H9 (cell line): ENCODE data around the gene GLRX3. TPM values are rescaled to one million over a fixed set of nuclear protein-coding genes. Genes with fewer than 3 reads are reported as not detected.
A peak's percentile ranks its signal among the peaks of the same experiment; 100 is the strongest.

Experiments used
- DNase-seq: peaks from one replicate; pipeline ENCODE4 v3.0.0-alpha.2; 2017
- H2AFZ ChIP-seq: one replicate; pipeline ENCODE4 v1.6.1; 2013; ENCODE audit warnings: mild to moderate bottlenecking, low read length, control low read depth, moderate library complexity
- H2AK5ac ChIP-seq: 2 replicates; pipeline ENCODE4 v1.6.1; 2013; ENCODE audit warnings: low read length, control low read depth, mixed read lengths; ENCODE audit not compliant: insufficient read length
- H2BK120ac ChIP-seq: one replicate; pipeline ENCODE4 v1.6.1; 2013; ENCODE audit warnings: low read depth, mild to moderate bottlenecking, low read length, control low read depth, inconsistent platforms; ENCODE audit not compliant: poor library complexity, severe bottlenecking
- H2BK12ac ChIP-seq: 2 replicates; pipeline ENCODE4 v1.6.1; 2013; ENCODE audit warnings: low read length, control low read depth, mixed read lengths, low read depth; ENCODE audit not compliant: insufficient read length
- H2BK15ac ChIP-seq: 2 replicates; pipeline ENCODE4 v1.6.1; 2013; ENCODE audit warnings: low read depth, low read length, control low read depth
- H2BK20ac ChIP-seq: one replicate; pipeline ENCODE4 v1.6.1; 2013; ENCODE audit warnings: low read depth, mild to moderate bottlenecking, low read length, control low read depth, inconsistent platforms; ENCODE audit not compliant: poor library complexity, severe bottlenecking
- H2BK5ac ChIP-seq: 2 replicates; pipeline ENCODE4 v1.6.1; 2013; ENCODE audit warnings: low read length, control low read depth, mixed read lengths; ENCODE audit not compliant: insufficient read length
- H3K14ac ChIP-seq: 2 replicates; pipeline ENCODE4 v1.6.1; 2013; ENCODE audit warnings: low read length, control low read depth; ENCODE audit not compliant: insufficient read depth
- H3K18ac ChIP-seq: 2 replicates; pipeline ENCODE4 v1.6.1; 2013; ENCODE audit warnings: low read depth, mild to moderate bottlenecking, mixed read lengths, low read length, control low read depth; ENCODE audit not compliant: insufficient read length
- H3K23ac ChIP-seq: 2 replicates; pipeline ENCODE4 v1.6.1; 2013; ENCODE audit warnings: low read length, control low read depth, mixed read lengths, low read depth; ENCODE audit not compliant: insufficient read length
- H3K23me2 ChIP-seq: 2 replicates; pipeline ENCODE4 v1.6.1; 2013; ENCODE audit warnings: low read depth, mild to moderate bottlenecking, mixed read lengths, low read length, control low read depth; ENCODE audit not compliant: insufficient read length, poor library complexity, severe bottlenecking
- H3K27ac ChIP-seq: 2 replicates; pipeline ENCODE4 v1.5.1; 2013; ENCODE audit warnings: low read length, control low read depth, mixed read lengths, low read depth; ENCODE audit not compliant: insufficient read length
- H3K27me3 ChIP-seq: 2 replicates; pipeline ENCODE4 v1.6.1; 2013; ENCODE audit warnings: low read length, control low read depth, inconsistent platforms; ENCODE audit not compliant: insufficient read depth
- H3K4ac ChIP-seq: 2 replicates; pipeline ENCODE4 v1.6.1; 2013; ENCODE audit warnings: low read depth, mild to moderate bottlenecking, control low read depth, inconsistent platforms, low read length, moderate library complexity
- H3K4me1 ChIP-seq: 2 replicates; pipeline ENCODE4 v1.6.1; 2013; ENCODE audit warnings: low read length, control low read depth, inconsistent platforms; ENCODE audit not compliant: insufficient read depth
- H3K4me2 ChIP-seq: 2 replicates; pipeline ENCODE4 v1.6.1; 2013; ENCODE audit warnings: low read length, control low read depth, mixed read lengths; ENCODE audit not compliant: insufficient read length, insufficient read depth
- H3K56ac ChIP-seq: 2 replicates; pipeline ENCODE4 v1.6.1; 2013; ENCODE audit warnings: low read depth, mild to moderate bottlenecking, mixed read lengths, low read length, control low read depth; ENCODE audit not compliant: insufficient read length
- H3K79me1 ChIP-seq: 2 replicates; pipeline ENCODE4 v1.6.1; 2013; ENCODE audit warnings: low read depth, mild to moderate bottlenecking, moderate library complexity, low read length, control low read depth, inconsistent platforms; ENCODE audit not compliant: insufficient read depth, poor library complexity, severe bottlenecking
- H3K79me2 ChIP-seq: 2 replicates; pipeline ENCODE4 v1.6.1; 2013; ENCODE audit warnings: low read length, control low read depth, inconsistent platforms; ENCODE audit not compliant: insufficient read depth
- H3K9ac ChIP-seq: 2 replicates; pipeline ENCODE4 v1.6.1; 2013; ENCODE audit warnings: low read length, control low read depth, mixed read lengths; ENCODE audit not compliant: insufficient read length; ENCODE audit errors: extremely low read depth
- H3K9me3 ChIP-seq: one replicate; pipeline ENCODE4 v1.6.1; 2013; ENCODE audit warnings: low read depth, low read length, inconsistent platforms; ENCODE audit not compliant: control insufficient read depth
- H3T11ph ChIP-seq: one replicate; pipeline ENCODE4 v1.6.1; 2013; ENCODE audit warnings: mild to moderate bottlenecking, low read length, control low read depth, inconsistent platforms
- H4K20me1 ChIP-seq: one replicate; pipeline ENCODE4 v1.6.1; 2013; ENCODE audit not compliant: control insufficient read depth, insufficient read length, insufficient read depth
- H4K5ac ChIP-seq: 2 replicates; pipeline ENCODE4 v1.6.1; 2013; ENCODE audit warnings: low read depth, mild to moderate bottlenecking, mixed read lengths, low read length, control low read depth; ENCODE audit not compliant: insufficient read length
- H4K8ac ChIP-seq: replicated peaks from 2 replicates; pipeline ENCODE4 v1.6.1; 2013; ENCODE audit warnings: low read length, control low read depth, mixed read lengths, low read depth; ENCODE audit not compliant: insufficient read length
- H4K91ac ChIP-seq: 2 replicates; pipeline ENCODE4 v1.6.1; 2013; ENCODE audit warnings: low read depth, mild to moderate bottlenecking, moderate library complexity, mixed read lengths, low read length, control low read depth; ENCODE audit not compliant: insufficient read length
- H3K27ac Mint-ChIP-seq, 3 experiments: 2 replicates in 2 of 3; 3 replicates in 1 of 3; pipeline ENCODE4 v1.8.0; 2020 to 2021; ENCODE audit warnings: mixed read lengths in 3 of 3, mild to moderate bottlenecking in 1 of 3, moderate library complexity in 1 of 3
- H3K27me3 Mint-ChIP-seq: 2 replicates; pipeline ENCODE4 v1.8.0; 2021; ENCODE audit warnings: low read depth, mild to moderate bottlenecking, moderate library complexity, mixed read lengths
- H3K36me3 Mint-ChIP-seq, 3 experiments: 2 replicates in 2 of 3; 3 replicates in 1 of 3; pipeline ENCODE4 v1.8.0; 2020 to 2021; ENCODE audit warnings: low read depth in 3 of 3, mixed read lengths in 3 of 3; ENCODE audit not compliant: insufficient read depth in 1 of 3
- H3K4me1 Mint-ChIP-seq, 2 experiments: 2 replicates each; pipeline ENCODE4 v1.8.0; 2020; ENCODE audit warnings: mixed read lengths in 2 of 2
- H3K4me3 Mint-ChIP-seq, 2 experiments: 2 replicates in 1 of 2; 3 replicates in 1 of 2; pipeline ENCODE4 v1.8.0; 2020 to 2021; ENCODE audit warnings: mild to moderate bottlenecking in 2 of 2, mixed read lengths in 2 of 2, moderate library complexity in 1 of 2
- H3K9me3 Mint-ChIP-seq, 2 experiments: 2 replicates in 1 of 2; 3 replicates in 1 of 2; pipeline ENCODE4 v1.8.0; 2020; ENCODE audit warnings: mild to moderate bottlenecking in 2 of 2, mixed read lengths in 2 of 2, moderate library complexity in 1 of 2
- CTCF ChIP-seq: fragments of 200-600 bp; sonication (generic); conservative IDR thresholded peaks from 3 replicates; pipeline ENCODE4 v1.8.0; 2021; ENCODE audit warnings: antibody characterized with exemption, mild to moderate bottlenecking
- WGBS: extraction: QIAGEN DNeasy Blood & Tissue Kit; methylation state at CpG from one replicate; pipeline ENCODE4 v1.1.7; 2013; ENCODE audit warnings: missing lambda C conversion rate, low lambda C conversion rate, mixed read lengths; ENCODE audit not compliant: insufficient read length; ENCODE audit errors: extremely low coverage; 5-methylcytosine and 5-hydroxymethylcytosine counted together
- total RNA-seq: library from RNA; stranded (reverse); gene quantifications from 2 replicates; pipeline ENCODE4 v1.2.1, GENCODE V29; 2021

Gene GLRX3
- total RNA-seq, 1 experiment from 2014 or later = 139 TPM

- Histone ChIP-seq H2BK120ac (no peak overlapping the region), H3K23me2 (peaks cover 5% of the 10 kb centered on the region), H3K9me3 (no peaks in the 10 kb centered on the region), H4K20me1 (peaks cover 3% of the 10 kb centered on the region), H2AFZ (no peak overlapping the region), H3K23ac (no peak overlapping the region), H3K56ac (no peak overlapping the region), H3K27ac (no peak overlapping the region), H2BK15ac (no peak overlapping the region), H3T11ph (no peak overlapping the region), H2BK5ac (no peak overlapping the region), H4K5ac (no peak overlapping the region), H3K4me2 (peak overlapping the region; percentile 67), H4K91ac (no peak overlapping the region), H2AK5ac (no peak overlapping the region), H3K14ac (no peak overlapping the region), H3K4ac (no peak overlapping the region), H3K79me2 (no peaks in the 10 kb centered on the region), H2BK12ac (no peak overlapping the region), H3K79me1 (no peaks in the 10 kb centered on the region), H2BK20ac (no peak overlapping the region), H3K9ac (peak overlapping the region; percentile 36), H3K18ac (no peak overlapping the region), H3K27me3 (no peaks in the 10 kb centered on the region), H3K4me1 (no peaks in the 10 kb centered on the region; the same call in 1 of the 2 replicates), H4K8ac (no peak overlapping the region)
- Mint-ChIP-seq H3K36me3 (peaks cover 7 to 21% (median 9%) of the 10 kb centered on the region in 3 experiments), H3K27ac (no peak overlapping the region), H3K4me1 (peaks cover 15 to 20% of the 10 kb centered on the region in 2 experiments), H3K4me3 (peak overlapping the region; percentile 91 to 93), H3K27me3 (peaks cover 4% of the 10 kb centered on the region; the same call in 1 of the 2 replicates), H3K9me3 (peaks cover 10 to 14% of the 10 kb centered on the region in 2 experiments)
- no CpG with 5 or more reads among the region's 6 CpGs for WGBS
- no peak for TF ChIP-seq CTCF
- no peak for DNase-seq
These were observed 24.4 kb upstream of the GLRX3 start for GRCh38 chr10:130111852-130112180.
